GM10847 (cell line): ENCODE results near the gene FRMPD2.

Source experiments
- POLR2A ChIP-seq: IDR thresholded peaks from 2 replicates; pipeline ENCODE4 v1.6.1; 2011; ENCODE audit not compliant: insufficient read length; ENCODE audit errors: extremely low read depth

The FRMPD2 gene

GRCh38 chr10:48246501-48246900 lies 28.0 kb downstream of the FRMPD2 start:
- TF ChIP-seq POLR2A = no peak

- TF ChIP-seq POLR2A = no peak
These were observed 28.5 kb downstream of the FRMPD2 start for GRCh38 chr10:48245977-48246376.

DNA sequence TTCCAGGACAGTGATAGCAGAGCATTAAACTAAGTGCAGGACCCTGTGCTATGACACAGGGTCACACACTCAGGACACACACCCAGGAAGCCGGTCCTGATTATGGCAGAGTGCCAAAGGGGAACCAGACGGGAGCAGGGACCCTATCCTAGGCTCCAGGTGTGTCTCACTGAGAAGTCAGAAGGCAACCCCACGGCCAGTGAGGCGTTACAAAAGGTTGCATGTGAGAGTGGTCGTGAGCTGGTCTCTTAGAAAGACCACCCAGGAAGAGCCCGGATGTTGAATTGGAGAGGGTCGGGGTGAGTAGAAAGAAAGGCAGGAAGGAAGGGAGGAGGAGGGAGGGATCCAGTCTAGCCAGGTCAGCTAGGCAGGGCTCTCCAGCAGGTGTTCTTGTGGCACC lies 31.0 kb downstream of the FRMPD2 start:
- no peak for TF ChIP-seq POLR2A

GRCh38 chr10:48242171-48242904 lies 32.2 kb downstream of the FRMPD2 start:
- no peak for TF ChIP-seq POLR2A

GRCh38 chr10:48241332-48241731 lies 33.2 kb downstream of the FRMPD2 start:
- no peak for TF ChIP-seq POLR2A

DNA sequence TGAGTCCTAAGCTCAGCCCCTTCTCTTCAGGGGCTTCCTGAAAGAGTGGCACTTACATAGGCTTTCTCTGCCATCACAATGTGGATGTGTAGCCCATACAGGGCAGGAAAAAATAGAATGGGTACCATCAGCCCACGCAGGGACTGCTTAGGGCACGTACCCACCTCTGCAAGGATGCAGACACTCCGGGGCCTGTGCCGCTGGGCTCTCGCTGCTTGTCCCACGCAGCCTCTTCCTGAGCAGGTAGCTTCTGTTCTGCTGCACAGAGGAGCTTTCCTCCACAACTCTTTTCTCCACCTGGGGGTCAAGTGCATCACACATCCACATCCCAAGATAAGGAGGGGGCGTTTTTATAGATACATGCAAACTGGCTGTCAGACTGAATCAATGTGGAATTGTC lies 34.3 kb downstream of the FRMPD2 start:
- no peak for TF ChIP-seq POLR2A

GRCh38 chr10:48239618-48240017 lies 34.9 kb downstream of the FRMPD2 start:
- no peak for TF ChIP-seq POLR2A

- no peak for TF ChIP-seq POLR2A
These were observed 35.5 kb downstream of the FRMPD2 start for GRCh38 chr10:48238826-48239520.

- TF ChIP-seq POLR2A = no peak
These were observed 36.9 kb downstream of the FRMPD2 start for GRCh38 chr10:48237259-48238250.

- no peak for TF ChIP-seq POLR2A
These were observed 38.3 kb downstream of the FRMPD2 start for GRCh38 chr10:48236199-48236621.

DNA sequence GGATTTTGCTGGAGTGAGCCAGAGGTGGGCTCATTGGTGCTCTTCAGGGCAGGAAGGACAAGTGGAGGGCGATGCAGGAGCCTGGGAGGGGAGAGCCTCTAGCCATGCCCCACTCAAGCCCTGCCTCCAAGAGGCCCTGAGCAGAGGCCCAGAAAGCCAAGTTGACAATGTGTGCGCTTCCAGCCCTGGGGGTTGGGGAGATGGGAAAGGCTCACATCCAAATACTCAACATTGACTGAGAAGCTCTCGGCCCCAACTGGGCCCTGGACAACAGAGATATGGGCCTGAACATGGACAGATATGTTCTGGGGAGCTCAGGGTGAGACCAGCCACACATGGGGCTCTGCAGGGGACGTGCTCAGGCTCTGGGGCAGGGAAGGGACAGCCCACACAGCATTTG lies 39.0 kb downstream of the FRMPD2 start:
- TF ChIP-seq POLR2A = no peak

GRCh38 chr10:48234787-48235186 lies 39.7 kb downstream of the FRMPD2 start:
- TF ChIP-seq POLR2A = no peak

GRCh38 chr10:48234295-48234694 lies 40.2 kb downstream of the FRMPD2 start:
- no peak for TF ChIP-seq POLR2A

- no peak for TF ChIP-seq POLR2A
These were observed 40.9 kb downstream of the FRMPD2 start for GRCh38 chr10:48233559-48234005.

DNA sequence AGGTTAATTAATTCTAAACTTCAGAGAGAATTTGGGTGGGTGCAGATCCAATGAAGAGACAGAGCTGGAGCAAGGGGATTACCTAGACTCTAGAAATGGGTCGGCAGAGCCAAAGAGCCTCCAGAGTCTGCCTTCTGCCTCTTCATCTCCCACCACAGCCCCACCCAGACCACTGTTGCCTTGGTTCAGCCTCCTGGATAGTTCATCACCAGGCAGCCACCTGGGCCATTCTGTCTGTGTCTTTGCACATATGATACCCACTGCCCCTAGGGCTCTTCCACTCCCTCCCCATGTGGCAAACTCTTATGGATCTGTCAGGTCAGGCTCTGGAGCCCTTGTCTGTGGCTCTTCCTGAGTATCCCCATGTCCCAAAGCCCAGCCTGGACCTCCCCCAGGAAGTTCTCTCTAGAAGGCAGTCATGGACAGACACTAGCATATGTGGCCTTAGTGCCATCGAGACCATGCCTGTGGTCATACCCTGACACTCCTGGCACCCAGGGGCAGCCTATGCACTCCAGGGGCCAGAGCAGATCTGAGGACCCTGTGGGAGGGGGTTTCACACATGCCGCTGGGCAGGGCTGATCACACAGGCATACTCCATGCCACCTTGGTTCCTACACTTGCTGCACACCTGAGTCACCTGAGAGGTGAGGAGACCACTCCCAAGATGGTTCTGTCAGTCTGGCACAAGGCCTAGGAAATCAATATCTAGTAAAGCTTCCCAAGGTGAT lies 41.6 kb downstream of the FRMPD2 start:
- no peak for TF ChIP-seq POLR2A

DNA sequence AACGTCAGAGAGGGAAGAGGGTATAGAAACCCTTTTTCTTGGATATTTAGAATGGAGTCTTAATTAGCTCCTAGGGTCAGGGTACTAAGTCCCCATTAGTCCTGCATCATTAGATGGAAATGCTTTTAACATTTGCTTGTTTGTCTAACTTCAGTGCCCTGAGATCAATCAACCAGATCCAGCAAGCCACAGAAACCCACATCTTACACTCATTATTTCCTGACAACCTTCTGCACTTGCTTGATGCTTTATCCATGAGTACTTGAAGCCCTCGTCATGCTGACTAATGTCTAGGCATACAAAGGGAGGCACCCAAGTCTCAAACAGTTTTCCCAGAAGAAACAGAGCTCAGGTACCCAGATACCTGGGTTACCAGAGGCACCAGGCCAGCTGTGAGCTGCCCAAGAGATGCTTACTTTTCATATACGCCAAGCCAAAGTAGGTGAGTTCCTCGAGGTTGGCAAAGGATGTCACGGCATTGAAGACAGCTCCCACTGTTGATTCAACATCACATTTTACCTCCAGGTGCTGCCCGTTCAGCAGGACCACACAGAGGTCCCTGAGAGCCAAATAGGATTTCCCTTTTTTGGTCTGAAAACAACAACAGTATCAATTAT lies 42.7 kb downstream of the FRMPD2 start:
- TF ChIP-seq POLR2A = no peak
